ENCODE data around the gene NOC4L.

DNA sequence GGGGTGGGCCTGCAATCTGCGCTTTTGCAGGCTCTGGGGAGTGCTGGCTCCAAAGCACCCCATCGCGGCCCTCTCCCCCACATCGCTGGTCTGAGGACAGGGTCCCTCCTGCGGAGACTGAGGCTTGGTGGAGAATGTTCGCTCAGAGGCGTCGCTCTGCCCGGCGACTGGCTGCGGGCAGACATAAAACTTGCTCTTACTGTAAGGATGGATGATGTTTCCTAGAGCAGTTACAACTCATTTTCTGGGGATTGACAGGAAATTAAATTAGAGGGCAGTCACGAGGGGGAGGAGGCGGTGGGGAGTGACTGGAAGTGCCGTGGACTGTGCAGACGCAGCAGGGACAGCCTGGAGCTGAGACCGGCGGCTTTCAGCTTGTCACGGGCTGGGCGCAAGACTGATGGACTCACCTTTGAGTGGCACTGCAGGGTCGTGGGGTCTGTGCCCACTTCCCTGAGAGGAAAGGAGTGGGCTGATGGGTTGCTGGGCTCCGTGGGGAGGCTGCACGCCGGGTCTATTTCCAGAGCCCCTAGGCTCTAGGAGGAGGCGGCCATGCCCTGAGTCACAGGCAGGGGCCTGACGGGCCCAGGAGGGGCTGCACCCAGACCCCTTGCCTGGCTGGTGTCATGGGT, 32.8 kb downstream of the NOC4L start:
- no peak for TF ChIP-seq CTCF (IDR thresholded peaks at IDR 0.05)
- TF ChIP-seq POLR2AphosphoS5 (IDR thresholded peaks at IDR 0.05; ENCODE audit: low read depth, low read length): no peak
